ENCODE results near the gene POC1A. TPM values are rescaled to one million over a fixed set of nuclear protein-coding genes. Genes with fewer than 3 reads are reported as not detected.

Gene POC1A
- total RNA-seq, 1 donor from 2014 or later, result 3.7 TPM

DNA sequence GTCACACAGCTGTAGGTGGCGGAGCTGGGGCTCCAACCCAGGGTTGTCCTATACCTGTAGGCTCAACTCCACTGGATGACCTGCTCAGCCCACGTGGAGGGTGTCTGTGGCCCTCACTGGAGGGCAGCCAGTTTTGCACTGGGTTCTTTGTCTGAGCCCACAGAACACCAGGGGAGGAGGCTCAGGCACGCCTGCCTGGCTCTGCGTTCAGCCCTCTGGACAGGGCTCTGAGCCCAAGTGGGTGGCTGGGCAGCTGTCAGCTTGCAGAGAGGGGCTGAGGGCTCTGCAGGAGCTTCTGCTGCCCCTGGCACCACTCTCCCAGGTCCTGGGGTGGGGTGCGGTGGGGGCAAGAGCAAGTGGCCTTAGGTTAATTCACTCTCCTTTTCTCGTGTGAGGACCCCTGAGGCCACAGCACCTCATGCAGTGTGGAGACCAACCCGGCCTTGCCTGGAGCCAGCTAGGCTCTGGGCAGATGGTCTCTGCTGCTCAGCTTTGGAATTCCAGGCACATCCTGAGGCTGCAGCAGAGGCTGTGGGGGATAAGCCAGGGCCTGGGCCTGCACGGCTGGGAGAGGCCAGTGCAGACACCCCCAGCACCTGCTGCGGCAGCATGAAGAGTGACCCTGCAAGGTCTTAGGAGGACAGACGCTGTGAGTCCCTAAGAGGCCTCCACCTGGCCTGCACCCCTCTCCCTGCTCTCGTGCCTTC, 121.4 kb downstream of the POC1A start:
- no peak overlapping the region for H3K4me3 ChIP-seq (ENCODE audit: insufficient read depth, low read depth, low read length)
- Mint-ChIP-seq H3K9me3 (ENCODE audit: unreplicated experiment) (peaks cover 17% of the 10 kb centered on the region), H3K27ac (ENCODE audit: unreplicated experiment) (no peak overlapping the region), H3K4me1 (ENCODE audit: low read depth, unreplicated experiment) (no peaks in the 10 kb centered on the region), H3K4me3 (ENCODE audit: unreplicated experiment) (no peak overlapping the region), H3K36me3 (ENCODE audit: low read depth, unreplicated experiment) (peaks cover 5% of the 10 kb centered on the region), H3K27me3 (ENCODE audit: low read depth, unreplicated experiment) (peaks cover 10% of the 10 kb centered on the region)
- H3K9ac ChIP-seq (ENCODE audit: low read length), result no peak overlapping the region
- no peak overlapping the region for H3K4me2 ChIP-seq (ENCODE audit: low read length)
- H3K4me1 ChIP-seq (ENCODE audit: insufficient read depth, low read length), result no peaks in the 10 kb centered on the region
- no peak for FAIRE-seq
- DNase-seq (ENCODE audit: low read depth), result no peak
- no peaks in the 10 kb centered on the region for H3K27me3 ChIP-seq (ENCODE audit: insufficient read depth, low read length)
- peaks cover 4% of the 10 kb centered on the region for H3K9me3 ChIP-seq (ENCODE audit: insufficient read depth, low read depth, low read length)
- no peaks in the 10 kb centered on the region for H3K36me3 ChIP-seq (ENCODE audit: insufficient read depth, low read length)
- TF ChIP-seq EZH2 (IDR thresholded peaks at IDR 0.05; ENCODE audit: insufficient read depth, low read length), result no peak
- TF ChIP-seq, protein P1, sequence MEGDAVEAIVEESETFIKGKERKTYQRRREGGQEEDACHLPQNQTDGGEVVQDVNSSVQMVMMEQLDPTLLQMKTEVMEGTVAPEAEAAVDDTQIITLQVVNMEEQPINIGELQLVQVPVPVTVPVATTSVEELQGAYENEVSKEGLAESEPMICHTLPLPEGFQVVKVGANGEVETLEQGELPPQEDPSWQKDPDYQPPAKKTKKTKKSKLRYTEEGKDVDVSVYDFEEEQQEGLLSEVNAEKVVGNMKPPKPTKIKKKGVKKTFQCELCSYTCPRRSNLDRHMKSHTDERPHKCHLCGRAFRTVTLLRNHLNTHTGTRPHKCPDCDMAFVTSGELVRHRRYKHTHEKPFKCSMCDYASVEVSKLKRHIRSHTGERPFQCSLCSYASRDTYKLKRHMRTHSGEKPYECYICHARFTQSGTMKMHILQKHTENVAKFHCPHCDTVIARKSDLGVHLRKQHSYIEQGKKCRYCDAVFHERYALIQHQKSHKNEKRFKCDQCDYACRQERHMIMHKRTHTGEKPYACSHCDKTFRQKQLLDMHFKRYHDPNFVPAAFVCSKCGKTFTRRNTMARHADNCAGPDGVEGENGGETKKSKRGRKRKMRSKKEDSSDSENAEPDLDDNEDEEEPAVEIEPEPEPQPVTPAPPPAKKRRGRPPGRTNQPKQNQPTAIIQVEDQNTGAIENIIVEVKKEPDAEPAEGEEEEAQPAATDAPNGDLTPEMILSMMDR (IDR thresholded peaks at IDR 0.05; ENCODE audit: insufficient read depth, low read depth, low read length), result no peak
- no peak overlapping the region for H2AFZ ChIP-seq (ENCODE audit: low read depth, low read length)
- H3K27ac ChIP-seq (ENCODE audit: low read depth, low read length), result no peak overlapping the region
- H3K79me2 ChIP-seq (ENCODE audit: insufficient read depth, low read length), result no peaks in the 10 kb centered on the region
- H4K20me1 ChIP-seq (ENCODE audit: insufficient read depth, low read length), result no peaks in the 10 kb centered on the region

DNA sequence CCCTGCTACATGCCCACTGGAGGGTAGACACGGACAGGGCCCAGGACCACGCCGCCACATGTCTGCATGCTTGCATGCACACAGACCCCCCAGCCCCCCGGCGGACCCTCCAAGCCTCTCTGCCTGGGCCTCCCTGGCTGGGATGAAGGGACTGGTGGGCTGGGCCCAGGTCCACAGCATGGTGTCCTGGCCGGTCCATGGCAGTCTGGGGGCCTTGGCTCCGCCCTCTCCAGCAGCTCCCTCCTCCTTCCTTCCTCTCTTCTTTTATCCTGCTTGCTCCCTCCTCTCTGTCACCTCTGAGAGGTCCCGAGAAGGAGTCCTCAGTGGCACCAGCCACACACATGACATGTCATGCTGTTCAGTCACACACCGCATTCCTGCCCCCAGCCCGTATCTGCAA, 122.3 kb downstream of the POC1A start:
- Mint-ChIP-seq H3K27me3 (ENCODE audit: low read depth, unreplicated experiment) (peaks cover 10% of the 10 kb centered on the region), H3K4me3 (ENCODE audit: unreplicated experiment) (no peak overlapping the region), H3K27ac (ENCODE audit: unreplicated experiment) (no peak overlapping the region), H3K36me3 (ENCODE audit: low read depth, unreplicated experiment) (peaks cover 5% of the 10 kb centered on the region), H3K4me1 (ENCODE audit: low read depth, unreplicated experiment) (no peaks in the 10 kb centered on the region), H3K9me3 (ENCODE audit: unreplicated experiment) (peaks cover 17% of the 10 kb centered on the region)
- no peaks in the 10 kb centered on the region for H3K79me2 ChIP-seq (ENCODE audit: insufficient read depth, low read length)
- H4K20me1 ChIP-seq (ENCODE audit: insufficient read depth, low read length), result no peaks in the 10 kb centered on the region
- FAIRE-seq, result no peak
- H3K27ac ChIP-seq (ENCODE audit: low read depth, low read length), result no peak overlapping the region
- H2AFZ ChIP-seq (ENCODE audit: low read depth, low read length), result no peak overlapping the region
- no peaks in the 10 kb centered on the region for H3K4me1 ChIP-seq (ENCODE audit: insufficient read depth, low read length)
- no peak overlapping the region for H3K9ac ChIP-seq (ENCODE audit: low read length)
- H3K27me3 ChIP-seq (ENCODE audit: insufficient read depth, low read length), result no peaks in the 10 kb centered on the region
- no peak overlapping the region for H3K4me3 ChIP-seq (ENCODE audit: insufficient read depth, low read depth, low read length)
- no peak overlapping the region for H3K4me2 ChIP-seq (ENCODE audit: low read length)
- DNase-seq (ENCODE audit: low read depth), result no peak
- no peaks in the 10 kb centered on the region for H3K36me3 ChIP-seq (ENCODE audit: insufficient read depth, low read length)
- H3K9me3 ChIP-seq (ENCODE audit: insufficient read depth, low read depth, low read length), result peaks cover 4% of the 10 kb centered on the region
- no peak for TF ChIP-seq EZH2 (IDR thresholded peaks at IDR 0.05; ENCODE audit: insufficient read depth, low read length)
- TF ChIP-seq, protein P1 (IDR thresholded peaks at IDR 0.05; ENCODE audit: insufficient read depth, low read depth, low read length), result no peak

DNA sequence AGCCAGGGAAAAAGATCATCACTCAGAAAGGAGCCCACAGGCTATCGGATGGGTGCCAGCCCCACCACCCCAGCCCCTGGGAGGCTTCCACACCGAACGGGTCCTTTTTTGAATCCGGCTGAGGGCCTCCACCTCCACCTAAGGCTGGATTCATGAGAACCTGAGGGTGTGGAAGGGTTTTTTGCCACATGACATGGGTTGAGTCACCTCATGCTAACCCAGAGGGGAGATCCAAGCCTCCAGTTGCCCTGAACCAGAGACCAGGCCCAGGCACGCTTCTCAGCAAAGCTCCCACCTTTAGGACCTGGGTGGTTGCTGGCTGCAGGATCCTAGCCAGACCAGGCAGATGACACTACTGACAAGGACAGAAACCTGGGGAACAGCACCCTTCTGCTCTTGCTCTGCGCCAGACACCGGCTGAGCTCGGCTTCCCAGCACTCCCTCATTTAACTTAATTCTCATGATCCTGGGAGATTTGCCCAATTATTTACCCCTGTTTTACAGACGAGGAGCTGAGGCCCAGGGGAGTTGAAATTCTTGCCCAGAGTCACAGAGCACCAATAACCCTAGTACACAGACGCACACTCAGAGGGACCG, 123.4 kb downstream of the POC1A start:
- H3K27ac ChIP-seq (ENCODE audit: low read depth, low read length), result no peak overlapping the region
- no peaks in the 10 kb centered on the region for H3K79me2 ChIP-seq (ENCODE audit: insufficient read depth, low read length)
- FAIRE-seq (no peak), DNase-seq (ENCODE audit: low read depth) (no peak)
- no peaks in the 10 kb centered on the region for H3K27me3 ChIP-seq (ENCODE audit: insufficient read depth, low read length)
- no peak overlapping the region for H2AFZ ChIP-seq (ENCODE audit: low read depth, low read length)
- Mint-ChIP-seq H3K27ac (ENCODE audit: unreplicated experiment) (no peak overlapping the region), H3K9me3 (ENCODE audit: unreplicated experiment) (peaks cover 17% of the 10 kb centered on the region), H3K27me3 (ENCODE audit: low read depth, unreplicated experiment) (peaks cover 10% of the 10 kb centered on the region), H3K36me3 (ENCODE audit: low read depth, unreplicated experiment) (peaks cover 5% of the 10 kb centered on the region), H3K4me3 (ENCODE audit: unreplicated experiment) (no peak overlapping the region), H3K4me1 (ENCODE audit: low read depth, unreplicated experiment) (peaks cover 6% of the 10 kb centered on the region)
- H3K9ac ChIP-seq (ENCODE audit: low read length), result no peak overlapping the region
- H3K36me3 ChIP-seq (ENCODE audit: insufficient read depth, low read length), result no peaks in the 10 kb centered on the region
- no peaks in the 10 kb centered on the region for H3K4me1 ChIP-seq (ENCODE audit: insufficient read depth, low read length)
- H3K4me2 ChIP-seq (ENCODE audit: low read length), result no peak overlapping the region
- H4K20me1 ChIP-seq (ENCODE audit: insufficient read depth, low read length), result no peaks in the 10 kb centered on the region
- TF ChIP-seq, protein P1 (IDR thresholded peaks at IDR 0.05; ENCODE audit: insufficient read depth, low read depth, low read length), result no peak
- no peak for TF ChIP-seq EZH2 (IDR thresholded peaks at IDR 0.05; ENCODE audit: insufficient read depth, low read length)
- H3K4me3 ChIP-seq (ENCODE audit: insufficient read depth, low read depth, low read length), result no peak overlapping the region
- H3K9me3 ChIP-seq (ENCODE audit: insufficient read depth, low read depth, low read length), result peaks cover 4% of the 10 kb centered on the region
